Umbilical cord (tissue), 2 donors: ENCODE measurements around the gene BPIFA2. TPM values are rescaled to one million over a fixed set of nuclear protein-coding genes. Genes with fewer than 3 reads are reported as not detected.
"Not testable (repeated sequence)": the region's sequence is repeated elsewhere in the genome, so short reads cannot be mapped to it uniquely, and the experiment has no call there.

Source experiments
- DNase-seq: peaks from one replicate; pipeline ENCODE4 v3.0.0-alpha.2; 2015; ENCODE audit warnings: low spot score
- total RNA-seq: library from RNA; depleted of rRNA; stranded (reverse); fragments of >200 nt; gene quantifications from one replicate; pipeline ENCODE4 v1.2.3, GENCODE V29; 2014; ENCODE audit warnings: low replicate concordance; ENCODE audit not compliant: insufficient read depth

BPIFA2 gene
- total RNA-seq: not detected

DNA sequence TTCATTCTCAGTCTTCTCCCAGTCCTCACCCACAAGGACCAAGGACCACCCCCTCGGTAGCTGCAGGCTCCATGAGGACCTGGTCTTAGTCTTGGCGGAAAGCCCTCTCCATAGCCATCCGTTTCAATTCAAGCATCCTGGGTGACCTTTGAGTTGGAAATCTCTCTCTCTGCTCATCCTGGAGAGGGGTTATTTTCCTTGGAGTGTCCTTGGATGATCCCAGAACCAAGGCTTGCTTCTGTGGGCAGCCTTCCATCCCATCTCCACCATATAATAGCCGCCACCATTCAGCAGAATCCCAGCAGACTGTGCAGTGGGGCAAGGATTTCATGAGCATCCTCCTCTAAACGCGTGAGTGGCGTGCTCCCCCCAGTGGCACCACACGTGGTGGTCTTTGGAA, at the start of gene BPIFA2:
TSS of gene BPIFA2 (plus strand) at position 301 of the 400 bp plus-strand sequence. CDS start 987 bp downstream, outside the sequence.
- no peak for DNase-seq

DNA sequence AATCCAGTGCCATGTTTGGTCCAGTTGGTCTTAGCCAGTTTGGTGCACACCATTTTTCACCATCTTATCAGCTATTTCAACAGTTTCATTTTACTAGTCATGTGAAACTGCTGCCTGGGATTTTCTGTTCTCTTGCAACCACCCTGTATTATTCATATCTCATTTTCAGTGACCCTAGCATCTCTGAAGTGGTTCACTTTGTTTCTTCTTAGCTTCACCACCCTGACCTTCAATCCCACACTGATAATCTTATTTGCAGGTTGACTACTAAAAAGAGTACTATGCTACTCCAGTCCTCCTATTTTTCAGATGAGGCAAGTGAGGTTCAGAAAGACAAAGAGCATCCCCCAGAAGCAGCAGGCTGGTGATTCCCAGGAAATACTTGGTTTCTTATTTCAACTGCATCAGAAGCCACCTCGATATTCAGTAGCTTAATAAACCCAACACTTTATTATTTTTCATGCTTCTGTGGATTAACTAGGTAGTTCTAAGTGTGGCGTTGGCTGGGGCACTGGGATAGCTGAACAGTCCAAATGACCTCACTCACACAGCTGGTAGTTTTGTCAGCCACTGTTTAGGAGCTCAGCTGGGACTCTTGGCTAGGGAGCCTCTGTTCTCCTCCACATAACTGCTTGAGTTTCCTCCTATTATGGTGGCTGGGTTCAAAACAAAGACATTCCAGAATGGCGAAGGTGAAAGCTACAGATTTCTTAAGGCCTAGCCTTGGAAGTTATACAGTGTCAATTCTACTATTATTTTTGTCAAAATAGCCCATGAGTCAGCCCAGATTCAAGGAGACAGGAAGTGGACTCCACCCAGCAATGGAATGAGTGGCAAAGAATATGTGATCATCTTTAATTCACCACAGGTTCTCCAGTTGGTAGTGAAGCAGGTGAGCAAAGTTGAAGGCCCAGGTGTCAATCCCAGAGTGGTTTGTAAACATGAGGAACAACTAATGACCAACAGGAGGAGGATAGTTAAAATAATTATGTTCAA, 47.9 kb upstream of the BPIFA2 start:
- no peak for DNase-seq

DNA sequence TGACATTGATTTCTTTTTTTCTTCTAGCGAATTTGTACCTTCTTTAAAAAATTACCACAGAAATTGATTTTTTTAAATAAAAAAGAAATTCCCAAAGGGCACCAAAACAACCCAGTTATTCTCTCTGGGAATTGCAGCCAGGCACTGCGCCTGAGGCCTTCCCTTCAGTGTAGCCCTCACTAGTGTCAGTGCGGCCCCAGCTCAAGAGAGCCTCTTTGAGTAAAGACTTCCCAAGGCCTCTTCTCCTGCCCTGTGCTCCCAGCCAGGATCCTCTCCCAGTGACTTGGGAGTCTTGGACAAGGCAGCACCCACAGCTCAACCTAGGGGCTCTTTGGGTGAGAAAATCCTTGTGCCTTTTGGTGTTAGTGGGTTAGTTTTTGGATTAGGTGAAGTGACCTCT, 47.0 kb upstream of the BPIFA2 start:
- DNase-seq: no peak

GRCh38 chr20:33122297-33122696, 45.7 kb upstream of the BPIFA2 start:
- not testable (repeated sequence) for DNase-seq

- DNase-seq: no peak
Measured at GRCh38 chr20:33124261-33124660, 43.7 kb upstream of the BPIFA2 start.

GRCh38 chr20:33124994-33125393, 43.0 kb upstream of the BPIFA2 start:
- no peak for DNase-seq

DNA sequence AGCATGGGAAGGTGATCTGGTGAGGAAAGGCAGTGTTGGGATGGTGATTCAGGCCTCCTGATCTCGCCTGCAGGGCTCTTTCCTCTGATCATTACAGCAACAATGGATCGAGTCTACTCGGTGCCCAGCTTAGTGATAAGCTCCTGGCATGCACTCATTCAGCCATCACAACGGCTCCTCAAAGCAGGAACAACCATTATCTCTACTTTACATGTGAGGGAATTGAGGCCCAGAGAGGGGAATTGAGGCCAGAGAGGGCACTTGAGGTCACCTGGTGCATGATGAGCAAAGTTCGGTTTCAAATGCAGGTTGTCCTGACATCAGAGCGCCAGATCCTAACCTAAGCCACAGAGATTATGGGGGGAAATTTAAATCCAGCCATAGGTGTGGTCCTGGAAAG, 42.0 kb upstream of the BPIFA2 start:
- no peak for DNase-seq

DNA sequence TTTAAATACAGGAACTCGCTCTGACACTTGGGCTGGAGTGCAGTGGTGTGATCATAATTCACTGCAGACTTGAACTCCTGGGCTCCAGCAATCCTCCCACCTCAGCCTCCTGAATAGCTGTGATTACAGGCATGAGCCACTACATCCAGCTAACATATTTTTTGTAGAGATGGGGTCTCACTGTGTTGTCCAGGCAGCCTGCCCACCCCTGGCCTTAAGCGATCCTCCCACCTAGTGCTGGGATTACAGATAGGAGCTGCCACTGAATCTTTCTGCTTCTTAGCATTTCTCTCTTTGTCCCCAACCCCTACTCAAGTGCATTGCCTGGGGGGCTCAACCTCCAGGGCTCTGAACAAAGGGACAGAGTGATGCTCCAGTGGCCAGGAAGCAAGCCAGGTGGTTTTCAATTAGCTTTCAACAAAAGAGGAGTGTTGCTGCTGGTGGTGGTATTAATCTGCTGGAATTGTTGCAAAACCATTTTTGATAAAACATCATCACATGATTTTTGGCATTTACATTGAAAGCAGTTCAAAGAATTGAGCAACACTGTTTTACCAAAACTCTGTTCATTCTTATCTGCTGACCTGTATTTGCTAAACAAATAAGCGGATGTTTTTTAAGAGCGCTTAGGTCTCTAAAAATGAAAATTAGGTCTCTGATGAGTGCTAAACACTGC, 40.4 kb upstream of the BPIFA2 start:
- DNase-seq: no peak

DNA sequence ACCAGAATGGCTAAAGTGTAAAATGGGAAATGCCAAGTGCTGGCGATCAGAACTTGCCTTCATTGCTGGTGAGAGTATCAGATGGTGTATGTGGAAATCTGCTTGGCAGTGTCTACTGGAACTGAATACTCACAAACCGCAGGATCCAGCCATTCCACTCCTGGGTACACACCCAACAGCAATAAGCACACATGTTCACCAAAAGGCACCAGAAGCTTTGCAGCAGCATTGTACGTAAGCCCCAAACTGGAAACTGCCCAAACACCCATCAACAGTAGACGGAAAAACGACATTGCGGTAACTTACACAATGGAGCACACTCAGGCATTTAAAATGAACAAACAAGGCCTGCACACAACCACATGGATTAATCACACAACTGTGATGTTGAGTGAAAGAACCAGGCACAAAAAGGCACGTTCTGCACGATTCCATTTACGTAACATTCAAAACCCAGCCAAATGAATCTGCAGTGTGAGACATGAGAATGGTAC, 37.3 kb upstream of the BPIFA2 start:
- DNase-seq: no peak

DNA sequence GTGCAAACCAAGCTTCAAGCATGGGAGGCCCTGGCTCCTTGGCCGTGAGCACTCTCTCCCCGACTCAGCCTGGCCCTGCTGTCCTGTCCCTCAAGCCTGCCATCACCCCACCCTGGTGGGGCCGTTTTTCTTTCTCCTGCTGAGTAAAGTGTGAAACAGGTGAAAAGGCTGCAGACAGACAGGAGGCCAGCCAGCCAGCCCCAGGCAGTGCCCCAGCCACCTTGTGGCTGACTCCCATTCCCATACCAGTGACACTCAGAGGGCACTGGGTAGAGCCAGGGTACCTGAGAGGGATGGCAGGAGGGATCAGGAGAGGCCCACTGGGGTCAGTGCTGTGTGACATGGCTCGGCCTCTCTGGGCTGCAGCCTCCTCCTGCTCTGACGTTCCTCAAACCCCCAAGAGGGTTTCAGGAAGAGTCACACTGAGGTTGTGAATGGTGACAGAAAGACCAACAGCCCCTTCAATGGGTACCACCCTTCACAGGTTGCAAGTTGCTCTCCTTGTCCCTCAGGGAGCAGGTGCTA, 35.9 kb upstream of the BPIFA2 start:
- no peak for DNase-seq

DNA sequence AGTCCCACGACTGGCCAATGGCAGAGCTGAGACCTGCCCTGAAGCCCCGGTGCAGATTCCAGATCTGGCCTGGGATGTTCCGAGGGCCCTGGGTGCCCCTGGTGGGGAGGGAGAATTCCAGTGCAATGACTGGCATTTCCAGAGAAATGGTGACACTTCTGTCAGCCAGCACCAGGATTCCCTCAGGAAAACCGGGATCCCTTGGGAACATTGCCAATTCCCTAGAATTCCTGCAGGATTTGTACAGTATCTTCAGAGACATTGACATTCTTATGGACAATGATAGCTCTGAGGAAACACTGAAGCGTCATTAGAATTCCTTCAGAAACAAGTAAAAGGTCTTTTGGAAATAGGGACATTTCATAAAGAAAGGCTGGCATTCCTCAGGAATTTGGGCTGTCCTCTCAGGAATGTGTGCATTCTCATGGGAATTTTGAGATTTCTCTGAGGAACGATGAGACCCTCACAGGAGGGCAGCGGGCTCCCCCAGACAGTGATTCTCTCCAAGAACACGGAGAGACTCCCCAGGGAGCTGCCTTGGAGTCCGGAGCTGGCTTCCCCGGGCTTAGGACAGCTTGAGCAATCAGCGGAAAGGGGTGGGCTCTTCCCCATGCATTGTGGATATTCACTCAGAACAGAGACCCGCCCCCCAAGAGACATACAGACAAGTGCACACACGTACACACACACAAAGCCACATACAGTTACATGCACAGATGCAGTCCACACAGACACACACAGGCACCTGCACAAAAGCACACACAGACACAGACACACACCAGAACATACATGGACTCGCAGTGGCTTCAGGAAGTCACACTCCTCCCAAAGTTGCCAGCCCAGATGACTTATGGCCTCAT, 35.2 kb upstream of the BPIFA2 start:
- DNase-seq: peak; percentile 27

- no peak for DNase-seq
Measured at GRCh38 chr20:33133373-33133941, 34.5 kb upstream of the BPIFA2 start.

GRCh38 chr20:33137195-33137594, 30.8 kb upstream of the BPIFA2 start:
- DNase-seq: no peak

- no peak for DNase-seq
Measured at GRCh38 chr20:33139467-33139866, 28.5 kb upstream of the BPIFA2 start.

DNA sequence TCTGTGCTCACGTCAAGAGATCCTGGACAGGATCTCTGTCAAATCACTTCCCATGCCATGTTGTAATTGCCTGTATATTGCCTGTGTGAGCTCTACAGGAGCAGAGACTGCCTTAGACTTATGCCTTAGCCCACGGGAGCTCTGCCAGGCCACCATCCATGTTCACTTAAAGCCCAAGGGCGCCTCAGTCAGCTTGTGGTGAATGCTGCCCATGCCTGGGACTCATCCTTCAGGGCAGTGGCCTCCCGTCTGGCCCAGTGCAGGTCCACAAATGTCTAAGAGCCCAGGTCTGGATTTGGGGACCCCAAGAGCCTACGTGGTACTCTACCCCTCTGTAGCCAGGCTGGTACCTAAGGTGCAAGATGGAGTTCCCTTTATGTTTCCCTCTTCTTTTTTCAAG, 22.4 kb upstream of the BPIFA2 start:
- DNase-seq: no peak

DNA sequence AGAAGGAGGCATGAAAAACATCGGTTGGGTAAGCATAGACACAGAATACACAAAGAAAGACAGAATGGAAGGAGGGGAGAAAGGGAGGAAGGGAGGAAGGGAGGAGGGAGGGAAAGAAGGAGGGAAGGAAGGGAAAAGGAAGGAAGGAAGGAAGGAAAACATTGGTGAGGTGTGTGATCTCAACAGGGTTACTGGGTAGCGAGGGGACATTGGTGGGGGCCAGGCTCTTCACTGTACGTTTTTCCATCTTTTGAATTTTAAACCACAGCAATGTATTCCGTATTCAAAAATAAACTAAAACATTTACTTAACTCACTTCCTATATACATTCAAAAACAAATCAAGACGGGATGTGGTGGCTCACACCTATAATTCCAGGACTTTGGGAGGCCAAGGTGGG, 20.7 kb upstream of the BPIFA2 start:
- DNase-seq: no peak

DNA sequence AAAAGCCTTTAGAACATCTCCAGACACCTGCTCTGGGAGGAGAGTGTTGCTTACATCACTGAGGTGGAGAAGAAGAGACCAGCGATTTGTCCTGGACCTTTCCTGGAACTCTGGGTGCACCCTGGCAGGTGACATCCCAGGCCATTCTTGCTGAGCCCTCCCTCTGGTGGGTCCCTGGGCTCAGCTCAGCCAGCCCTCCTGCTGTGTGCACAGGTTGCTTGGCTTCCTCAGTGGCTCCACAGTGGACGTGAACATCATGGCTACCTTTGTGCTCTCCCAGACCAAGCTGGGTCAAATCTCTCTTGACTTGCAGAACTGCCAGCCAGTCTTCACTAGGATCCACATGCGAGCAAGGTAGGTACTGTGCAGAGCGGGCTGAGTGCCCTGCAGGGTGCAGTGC, 19.9 kb upstream of the BPIFA2 start:
- DNase-seq: no peak

GRCh38 chr20:33154252-33154651, 13.7 kb upstream of the BPIFA2 start:
- no peak for DNase-seq

DNA sequence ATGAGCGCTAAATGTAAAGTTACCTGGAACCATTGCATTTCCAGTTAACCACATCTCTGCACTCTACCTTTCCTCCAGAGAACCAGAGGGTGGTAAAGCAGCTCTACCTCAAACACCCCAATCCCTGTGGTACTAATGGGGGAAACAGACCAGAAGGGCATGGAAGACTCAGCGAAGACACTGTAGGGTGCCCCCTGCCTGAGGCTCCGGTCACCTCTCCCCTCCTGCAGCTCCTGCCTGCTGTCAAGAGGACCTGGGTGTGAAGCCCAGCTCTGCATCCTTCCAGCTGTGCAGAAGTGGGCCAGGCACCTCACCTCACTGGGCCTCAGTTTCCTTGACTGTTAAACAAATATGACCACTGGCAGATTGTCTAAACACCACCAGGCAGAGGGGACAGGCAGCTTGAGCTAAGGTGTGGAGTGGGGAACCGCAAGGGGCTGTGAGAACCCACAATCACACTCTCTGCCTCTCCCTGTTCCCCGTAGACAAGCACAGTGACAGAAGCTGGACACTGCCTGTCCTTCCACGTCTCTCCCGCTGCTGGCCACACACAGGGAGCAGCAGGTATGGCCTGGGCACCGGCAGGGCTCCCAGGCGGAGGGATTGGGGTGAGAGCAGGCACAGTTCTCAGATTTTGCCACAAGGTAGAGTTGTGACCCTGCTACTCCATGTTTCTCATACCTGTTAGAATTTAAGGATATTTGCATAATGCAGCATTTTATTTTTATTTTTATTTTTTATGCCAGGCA, 9.1 kb upstream of the BPIFA2 start:
- DNase-seq: no peak

- no peak for DNase-seq
Measured at GRCh38 chr20:33159713-33160112, 8.2 kb upstream of the BPIFA2 start.
